Choroid plexus epithelial cell (primary cell): Measurements from ENCODE around the gene RDH8.

Experiments used
- DNase-seq: peaks from one replicate; pipeline ENCODE4 v3.0.0-alpha.2; 2010; ENCODE audit warnings: low read depth
- H3K4me3 ChIP-seq: 2 replicates; pipeline ENCODE4 v1.5.1; 2011; ENCODE audit warnings: low read depth, mild to moderate bottlenecking, control low read depth, low read length, moderate library complexity
- CTCF ChIP-seq: conservative IDR thresholded peaks from 2 replicates; pipeline ENCODE4 v1.5.1; 2011; ENCODE audit warnings: low read depth, mild to moderate bottlenecking, control low read depth, inconsistent platforms, low read length, moderate library complexity

RDH8 gene

GRCh38 chr19:10004617-10005016 lies 8.7 kb upstream of the RDH8 start:
- DNase-seq: no peak
- TF ChIP-seq CTCF: no peak
- H3K4me3 ChIP-seq: no peak overlapping the region

- H3K4me3 ChIP-seq: no peak overlapping the region
- TF ChIP-seq CTCF: no peak
These were observed 7.5 kb upstream of the RDH8 start for GRCh38 chr19:10005632-10006334.

GRCh38 chr19:10006335-10006708 lies 7.0 kb upstream of the RDH8 start:
- no peak overlapping the region for H3K4me3 ChIP-seq
- DNase-seq: peak; percentile 60
- no peak for TF ChIP-seq CTCF

More at GRCh38 chr19:10005632-10006334, 7.5 kb upstream of the RDH8 start:
- no peak for DNase-seq

DNA sequence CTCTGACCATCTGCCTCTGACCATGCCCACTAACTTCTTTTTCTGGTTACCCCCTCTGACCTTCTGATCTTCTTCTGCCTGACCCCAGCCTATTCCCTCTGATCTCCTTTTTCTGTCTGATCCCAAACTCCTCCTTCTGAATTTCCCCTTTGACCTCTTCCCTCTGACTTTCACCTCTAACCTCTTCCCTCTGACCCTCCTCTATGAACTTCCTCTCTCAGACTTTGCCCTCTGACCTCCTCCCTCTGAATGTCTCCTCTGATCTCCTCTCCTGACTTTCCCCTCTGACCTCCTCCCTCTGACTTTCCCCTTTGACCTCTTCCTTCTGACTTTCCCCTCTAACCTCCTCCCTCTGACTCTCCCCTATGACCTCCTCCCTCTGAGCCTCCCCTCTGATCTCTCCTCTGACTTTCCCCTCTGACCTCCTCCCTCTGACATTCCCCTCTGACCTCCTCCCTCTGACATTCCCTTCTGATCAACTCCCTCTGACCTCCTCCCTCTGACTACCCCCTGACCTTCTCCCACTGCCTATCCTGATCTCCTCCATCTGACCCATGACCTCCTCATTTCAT lies 6.4 kb upstream of the RDH8 start:
- no peak for DNase-seq
- no peak overlapping the region for H3K4me3 ChIP-seq
- no peak for TF ChIP-seq CTCF

DNA sequence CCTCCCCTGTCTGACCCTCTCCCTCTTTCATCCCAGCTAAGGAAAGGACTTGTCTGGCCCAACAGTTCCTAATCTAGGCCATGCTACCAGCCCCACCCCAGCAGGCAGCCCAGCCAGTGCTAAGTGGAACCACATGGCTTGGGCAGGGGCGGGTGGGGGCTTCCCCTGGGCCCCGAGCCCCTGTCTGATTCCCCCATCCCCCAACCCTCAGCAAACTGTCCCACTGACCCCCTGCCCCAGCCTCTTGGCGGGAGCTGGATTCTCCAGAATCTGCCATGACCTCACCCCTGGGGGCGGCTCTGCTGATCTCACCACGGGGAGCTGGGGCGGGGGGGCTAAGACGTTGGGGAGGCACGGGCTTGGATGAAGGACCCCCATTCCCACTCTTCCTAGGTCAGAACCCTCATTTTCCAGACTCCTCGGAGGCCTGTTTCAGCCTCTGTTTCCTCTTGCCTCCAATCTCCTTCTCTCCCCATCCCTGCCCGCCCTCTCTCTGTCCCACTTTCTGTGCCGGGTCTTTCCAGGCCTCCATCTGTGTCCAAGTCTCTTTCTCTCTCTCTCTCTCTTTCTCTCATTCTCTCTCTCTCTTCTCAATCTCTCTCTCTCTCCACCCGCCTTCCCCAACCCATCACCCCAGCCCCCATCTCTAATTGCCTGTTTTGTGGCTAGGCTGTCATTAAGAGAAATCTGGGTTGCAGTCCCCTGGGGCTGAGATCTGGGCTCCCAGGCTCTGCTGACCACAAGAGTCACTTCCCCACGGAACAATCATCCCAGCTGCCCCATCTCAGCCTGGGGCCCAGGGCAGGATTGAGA lies 5.7 kb upstream of the RDH8 start:
- peak; percentile 50 for DNase-seq
- TF ChIP-seq CTCF: no peak

GRCh38 chr19:10008184-10008765 lies 5.0 kb upstream of the RDH8 start:
- no peak for DNase-seq
- H3K4me3 ChIP-seq: no peak overlapping the region

More for the DNA sequence above, 5.7 kb upstream of the RDH8 start:
- H3K4me3 ChIP-seq: no peak overlapping the region

More at GRCh38 chr19:10008184-10008765, 5.0 kb upstream of the RDH8 start:
- no peak for TF ChIP-seq CTCF
